Astrocyte (in vitro differentiated cells and primary cell): ENCODE data around the gene SPG11.

ENCODE experiments used
- CTCF ChIP-seq: IDR thresholded peaks from 2 replicates; pipeline ENCODE4 v1.5.1; 2011; ENCODE audit warnings: low read depth, mild to moderate bottlenecking, inconsistent platforms, low read length, moderate library complexity; ENCODE audit not compliant: insufficient read depth
- EZH2 ChIP-seq: IDR thresholded peaks from 2 replicates; pipeline ENCODE4 v1.6.1; 2012; ENCODE audit warnings: mild to moderate bottlenecking, low read length, inconsistent platforms; ENCODE audit not compliant: insufficient read depth

- TF ChIP-seq CTCF (no peak), EZH2 (no peak)
Observed at GRCh38 chr15:44580105-44580504, 83.4 kb downstream of the SPG11 start.
